CD14-positive monocyte (primary cell): ENCODE results near the gene HHIP. TPM values are rescaled to one million over a fixed set of nuclear protein-coding genes. Genes with fewer than 3 reads are reported as not detected.

Source experiments
- DNase-seq, 3 donors: peaks; one replicate each; pipeline ENCODE4 v3.0.0-alpha.2; 2011 to 2022
- H2AFZ ChIP-seq: 2 replicates; pipeline ENCODE4 v1.6.0; 2012; ENCODE audit warnings: mild to moderate bottlenecking, low read depth, low read length, inconsistent platforms; ENCODE audit not compliant: insufficient read depth, poor library complexity, severe bottlenecking
- H3K27ac ChIP-seq, 2 donors: 1 replicate in 1 of 2; 2 replicates in 1 of 2; pipeline ENCODE4 v1.5.1; 2012 to 2013; ENCODE audit warnings: low read length in 2 of 2, control low read depth in 1 of 2, inconsistent platforms in 1 of 2, low read depth in 1 of 2, mild to moderate bottlenecking in 1 of 2
- H3K27me3 ChIP-seq, 2 donors: one replicate each; pipeline versions ENCODE4 v1.6.0 to v1.6.1; 2011 to 2013; ENCODE audit warnings: low read length in 2 of 2; ENCODE audit not compliant: control insufficient read depth in 2 of 2, insufficient read depth in 2 of 2
- H3K36me3 ChIP-seq, 2 donors: replicated peaks in 1 of 2; 1 replicate in 1 of 2; 2 replicates in 1 of 2; pipeline versions ENCODE4 v1.5.1 to v1.6.1; 2012 to 2013; ENCODE audit warnings: low read length in 2 of 2, control low read depth in 1 of 2, inconsistent platforms in 1 of 2, mild to moderate bottlenecking in 1 of 2; ENCODE audit not compliant: insufficient read depth in 2 of 2, control insufficient read depth in 1 of 2
- H3K4me1 ChIP-seq, 2 donors: 1 replicate in 1 of 2; 2 replicates in 1 of 2; pipeline versions ENCODE4 v1.5.1 to v1.6.1; 2012 to 2013; ENCODE audit warnings: low read length in 2 of 2, control low read depth in 1 of 2, inconsistent platforms in 1 of 2, mild to moderate bottlenecking in 1 of 2, moderate library complexity in 1 of 2; ENCODE audit not compliant: insufficient read depth in 2 of 2, control insufficient read depth in 1 of 2
- H3K4me2 ChIP-seq: replicated peaks from 2 replicates; pipeline ENCODE3; 2012; ENCODE audit warnings: low read length, moderate library complexity, mild to moderate bottlenecking; ENCODE audit not compliant: poor library complexity, severe bottlenecking; ENCODE audit errors: extremely low read depth
- H3K4me3 ChIP-seq, 3 experiments: fragments of 200-600 bp in 1 of 3; sonication (generic) in 1 of 3; replicated peaks in 1 of 3; 1 replicate in 2 of 3; 2 replicates in 1 of 3; pipeline ENCODE4 v1.5.1; 2011 to 2013; ENCODE audit warnings: low read length in 3 of 3, mild to moderate bottlenecking in 3 of 3, control low read depth in 2 of 3, low read depth in 2 of 3, inconsistent platforms in 1 of 3, moderate library complexity in 1 of 3
- H3K79me2 ChIP-seq: 2 replicates; pipeline ENCODE4 v1.6.0; 2012; ENCODE audit warnings: mild to moderate bottlenecking, control low read depth, inconsistent platforms, low read length, moderate library complexity; ENCODE audit not compliant: insufficient read depth
- H3K9ac ChIP-seq: 2 replicates; pipeline ENCODE4 v1.6.0; 2017; ENCODE audit warnings: low read length, mild to moderate bottlenecking; ENCODE audit not compliant: insufficient read depth, poor library complexity, severe bottlenecking
- H3K9me3 ChIP-seq, 2 donors: replicated peaks in 1 of 2; 1 replicate in 1 of 2; 2 replicates in 1 of 2; pipeline versions ENCODE4 v1.5.1 to v1.6.1; 2012 to 2013; ENCODE audit warnings: low read length in 2 of 2, control low read depth in 1 of 2; ENCODE audit not compliant: control insufficient read depth in 1 of 2, insufficient read depth in 1 of 2
- H4K20me1 ChIP-seq: 2 replicates; pipeline ENCODE4 v1.6.0; 2012; ENCODE audit warnings: mild to moderate bottlenecking, low read length, control low read depth, moderate library complexity; ENCODE audit not compliant: insufficient read depth
- H3K27ac Mint-ChIP-seq, 7 donors: one replicate each; pipeline ENCODE4 v1.8.0; 2020; ENCODE audit warnings: mild to moderate bottlenecking in 7 of 7, mixed read lengths in 7 of 7, moderate library complexity in 6 of 7, inconsistent platforms in 2 of 7
- H3K27me3 Mint-ChIP-seq, 3 donors: one replicate each; pipeline ENCODE4 v1.8.0; 2021 to 2022; ENCODE audit warnings: low read depth in 3 of 3, mild to moderate bottlenecking in 3 of 3, mixed read lengths in 3 of 3, moderate library complexity in 3 of 3, inconsistent platforms in 1 of 3
- H3K36me3 Mint-ChIP-seq, 2 donors: one replicate each; pipeline ENCODE4 v1.8.0; 2020; ENCODE audit warnings: mixed read lengths in 2 of 2, inconsistent platforms in 1 of 2, mild to moderate bottlenecking in 1 of 2
- H3K4me1 Mint-ChIP-seq: one replicate; pipeline ENCODE4 v1.8.0; 2020; ENCODE audit warnings: mild to moderate bottlenecking, mixed read lengths
- H3K4me3 Mint-ChIP-seq, 2 donors: one replicate each; pipeline ENCODE4 v1.8.0; 2020; ENCODE audit warnings: mild to moderate bottlenecking in 2 of 2, mixed read lengths in 2 of 2, moderate library complexity in 1 of 2
- H3K9me3 Mint-ChIP-seq, 7 donors: one replicate each; pipeline ENCODE4 v1.8.0; 2020 to 2022; ENCODE audit warnings: mixed read lengths in 7 of 7, mild to moderate bottlenecking in 6 of 7, moderate library complexity in 6 of 7, inconsistent platforms in 2 of 7
- WGBS: methylation state at CpG from one replicate; pipeline ENCODE4 v1.1.5; 2013; ENCODE audit warnings: missing lambda C conversion rate; ENCODE audit not compliant: insufficient coverage; 5-methylcytosine and 5-hydroxymethylcytosine counted together
- intact Hi-C, 2 donors: fragments of 100-400 bp; cut with micrococcal nuclease; formaldehyde crosslinking; loops; one replicate each; pipeline versions ENCODE4 v1.15.0 to v1.15.1; 2023
- polyA plus RNA-seq, 3 donors: library from polyadenylated mRNA; depleted of rRNA in 1 of 3; unstranded in 2 of 3; stranded (reverse) in 1 of 3; fragments of 300-500 nt in 2 of 3; fragments of >200 nt in 1 of 3; fragmentation: Illumina TruSeq in 2 of 3; gene quantifications; 1 replicate in 2 of 3; 2 replicates in 1 of 3; pipeline ENCODE4 v1.2.3, GENCODE V29; 2012 to 2021
- TF ChIP-seq, protein P1 (sequence below): fragments of 200-600 bp; IDR thresholded peaks from one replicate; pipeline ENCODE4 v1.8.0; 2022; ENCODE audit warnings: antibody characterized with exemption, mild to moderate bottlenecking

The HHIP gene
- polyA plus RNA-seq, 3 donors: not detected

DNA sequence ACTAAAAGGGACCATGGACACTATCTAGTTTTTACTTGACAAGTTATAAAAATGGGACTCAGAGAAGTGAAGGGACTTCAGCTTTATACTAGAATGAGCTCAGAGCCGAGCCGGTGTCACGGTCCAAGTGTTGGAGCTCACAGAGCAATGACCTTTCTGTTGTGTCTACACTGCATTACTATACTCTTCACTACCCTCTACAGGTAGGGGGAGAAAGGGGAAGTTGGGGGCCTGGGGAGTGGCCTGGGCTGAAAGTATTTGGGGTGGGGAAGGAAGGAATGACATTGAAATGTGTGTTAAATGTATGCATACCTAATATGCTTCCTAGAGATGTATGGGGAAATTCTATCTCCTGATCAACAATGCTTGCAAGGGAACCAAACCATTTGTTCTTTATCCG is 48.8 kb upstream of the HHIP start:
- H3K9ac ChIP-seq: no peak overlapping the region
- no peak overlapping the region for H3K4me3 ChIP-seq
- Mint-ChIP-seq H3K27me3 (no peaks in the 10 kb centered on the region), H3K36me3 (no peaks in the 10 kb centered on the region), H3K4me1 (no peaks in the 10 kb centered on the region), H3K9me3 (peaks cover 0 to 5% (median 2%) of the 10 kb centered on the region in 7 donors), H3K4me3 (no peak overlapping the region), H3K27ac (no peak overlapping the region)
- no peak overlapping the region for H3K27ac ChIP-seq
- no peak overlapping the region for H2AFZ ChIP-seq
- no peaks in the 10 kb centered on the region for H3K36me3 ChIP-seq
- no peaks in the 10 kb centered on the region for H3K4me1 ChIP-seq
- TF ChIP-seq, protein P1, sequence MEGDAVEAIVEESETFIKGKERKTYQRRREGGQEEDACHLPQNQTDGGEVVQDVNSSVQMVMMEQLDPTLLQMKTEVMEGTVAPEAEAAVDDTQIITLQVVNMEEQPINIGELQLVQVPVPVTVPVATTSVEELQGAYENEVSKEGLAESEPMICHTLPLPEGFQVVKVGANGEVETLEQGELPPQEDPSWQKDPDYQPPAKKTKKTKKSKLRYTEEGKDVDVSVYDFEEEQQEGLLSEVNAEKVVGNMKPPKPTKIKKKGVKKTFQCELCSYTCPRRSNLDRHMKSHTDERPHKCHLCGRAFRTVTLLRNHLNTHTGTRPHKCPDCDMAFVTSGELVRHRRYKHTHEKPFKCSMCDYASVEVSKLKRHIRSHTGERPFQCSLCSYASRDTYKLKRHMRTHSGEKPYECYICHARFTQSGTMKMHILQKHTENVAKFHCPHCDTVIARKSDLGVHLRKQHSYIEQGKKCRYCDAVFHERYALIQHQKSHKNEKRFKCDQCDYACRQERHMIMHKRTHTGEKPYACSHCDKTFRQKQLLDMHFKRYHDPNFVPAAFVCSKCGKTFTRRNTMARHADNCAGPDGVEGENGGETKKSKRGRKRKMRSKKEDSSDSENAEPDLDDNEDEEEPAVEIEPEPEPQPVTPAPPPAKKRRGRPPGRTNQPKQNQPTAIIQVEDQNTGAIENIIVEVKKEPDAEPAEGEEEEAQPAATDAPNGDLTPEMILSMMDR: no peak
- intact Hi-C loops: no loop called here
- H3K79me2 ChIP-seq: no peaks in the 10 kb centered on the region
- no peak overlapping the region for H3K4me2 ChIP-seq
- no peak for DNase-seq
- H3K9me3 ChIP-seq: peaks cover 0 to 3% of the 10 kb centered on the region in 2 donors
- no CpG with 5 or more reads among the region's 4 CpGs for WGBS
- no peaks in the 10 kb centered on the region for H4K20me1 ChIP-seq
- no peaks in the 10 kb centered on the region for H3K27me3 ChIP-seq

DNA sequence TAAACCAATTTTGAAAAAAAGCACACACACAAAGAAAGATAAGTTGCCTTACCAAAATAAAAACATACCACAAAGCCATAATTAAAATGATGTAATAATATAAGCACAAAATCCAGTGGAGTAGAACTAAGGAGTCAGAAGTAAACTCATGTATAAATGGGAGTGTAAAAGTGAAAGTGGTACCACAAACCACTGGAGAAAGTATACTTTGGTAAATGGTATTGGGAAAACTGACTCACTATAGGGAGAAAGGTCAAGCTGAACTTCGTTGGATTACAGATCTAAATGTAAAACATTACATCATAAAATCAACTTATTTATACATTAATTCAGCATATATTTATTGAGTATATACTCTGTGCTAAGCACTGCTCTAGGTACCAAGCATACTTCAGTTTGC is 46.3 kb upstream of the HHIP start:
- no peak for DNase-seq
- no CpG with 5 or more reads among the region's 1 CpG for WGBS
- H3K9me3 ChIP-seq: peaks cover 0 to 3% of the 10 kb centered on the region in 2 donors
- no peaks in the 10 kb centered on the region for H3K4me1 ChIP-seq
- no peak overlapping the region for H3K9ac ChIP-seq
- no peak overlapping the region for H2AFZ ChIP-seq
- H3K79me2 ChIP-seq: no peaks in the 10 kb centered on the region
- H4K20me1 ChIP-seq: no peaks in the 10 kb centered on the region
- H3K4me2 ChIP-seq: no peak overlapping the region
- intact Hi-C loops: no loop called here
- H3K4me1 Mint-ChIP-seq: no peaks in the 10 kb centered on the region
- H3K9me3 Mint-ChIP-seq: peaks cover 0 to 5% (median 0%) of the 10 kb centered on the region in 7 donors
- no peak overlapping the region for H3K4me3 Mint-ChIP-seq
- H3K36me3 ChIP-seq: no peaks in the 10 kb centered on the region
- no peak overlapping the region for H3K27ac ChIP-seq
- no peaks in the 10 kb centered on the region for H3K27me3 Mint-ChIP-seq
- no peak overlapping the region for H3K27ac Mint-ChIP-seq
- TF ChIP-seq, protein P1: no peak
- H3K27me3 ChIP-seq: no peaks in the 10 kb centered on the region
- no peaks in the 10 kb centered on the region for H3K36me3 Mint-ChIP-seq
- H3K4me3 ChIP-seq: no peak overlapping the region
